ENCODE data around the gene C1QTNF3.
"Not testable (repeated sequence)": the region's sequence is repeated elsewhere in the genome, so short reads cannot be mapped to it uniquely, and the experiment has no call there.

The C1QTNF3 gene

DNA sequence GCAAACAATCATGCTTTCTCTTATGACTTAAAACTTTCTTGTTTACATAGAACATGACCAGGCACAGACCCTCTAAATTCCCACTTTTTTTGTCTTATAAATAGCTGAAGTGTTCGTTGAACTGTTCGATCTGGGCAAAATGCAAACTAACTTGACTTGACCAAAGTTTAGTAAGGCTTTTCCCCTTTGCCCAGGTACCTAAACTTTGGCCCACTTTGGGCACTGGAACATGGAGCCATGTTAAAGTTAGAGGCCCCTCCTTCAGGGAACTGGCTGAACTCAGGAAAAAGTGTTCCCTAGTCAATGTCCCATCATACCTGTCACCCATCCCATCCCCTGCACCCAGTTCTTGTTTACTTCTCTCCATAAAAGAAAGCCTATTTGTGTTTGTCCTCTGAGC lies 25.8 kb downstream of the C1QTNF3 start:
- FAIRE-seq, result no peak

DNA sequence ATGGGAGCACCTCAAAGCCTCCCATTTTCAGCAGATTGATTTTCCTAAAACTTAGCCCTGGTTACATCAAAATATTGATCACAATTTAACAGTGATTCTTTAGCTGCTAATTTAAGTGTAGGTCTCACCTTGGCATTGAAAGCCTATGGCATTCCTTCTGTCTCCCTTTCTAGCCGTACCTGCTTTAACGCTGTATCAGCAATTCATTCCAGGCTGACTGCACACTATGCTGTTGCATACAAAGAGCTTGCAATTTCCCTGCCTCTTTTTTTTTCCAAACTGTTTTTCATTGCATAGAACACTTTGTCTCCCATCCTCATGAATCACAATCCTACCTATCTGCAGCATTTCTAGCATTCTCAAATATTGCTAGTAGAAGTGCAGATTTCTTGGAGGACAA lies 26.3 kb downstream of the C1QTNF3 start:
- FAIRE-seq, result no peak

DNA sequence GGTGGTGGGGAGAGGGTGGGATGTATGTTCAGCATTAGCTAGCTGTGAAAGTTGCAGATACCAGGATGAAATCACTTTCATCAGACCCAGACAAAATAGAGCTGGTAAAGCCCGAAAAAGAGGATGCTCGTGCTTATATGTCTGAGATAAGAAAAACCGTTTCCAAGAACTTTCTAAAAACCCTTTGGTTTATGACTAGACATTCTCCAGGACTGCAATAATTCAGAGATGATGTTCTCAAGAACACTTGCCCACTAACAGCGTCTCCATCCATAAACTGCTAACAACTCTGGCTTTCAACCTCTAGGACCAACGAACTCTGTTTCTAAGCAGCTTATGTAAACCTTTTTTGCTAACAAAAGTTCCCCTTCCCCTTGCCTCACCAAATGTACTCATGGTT lies 26.8 kb downstream of the C1QTNF3 start:
- no peak for FAIRE-seq

DNA sequence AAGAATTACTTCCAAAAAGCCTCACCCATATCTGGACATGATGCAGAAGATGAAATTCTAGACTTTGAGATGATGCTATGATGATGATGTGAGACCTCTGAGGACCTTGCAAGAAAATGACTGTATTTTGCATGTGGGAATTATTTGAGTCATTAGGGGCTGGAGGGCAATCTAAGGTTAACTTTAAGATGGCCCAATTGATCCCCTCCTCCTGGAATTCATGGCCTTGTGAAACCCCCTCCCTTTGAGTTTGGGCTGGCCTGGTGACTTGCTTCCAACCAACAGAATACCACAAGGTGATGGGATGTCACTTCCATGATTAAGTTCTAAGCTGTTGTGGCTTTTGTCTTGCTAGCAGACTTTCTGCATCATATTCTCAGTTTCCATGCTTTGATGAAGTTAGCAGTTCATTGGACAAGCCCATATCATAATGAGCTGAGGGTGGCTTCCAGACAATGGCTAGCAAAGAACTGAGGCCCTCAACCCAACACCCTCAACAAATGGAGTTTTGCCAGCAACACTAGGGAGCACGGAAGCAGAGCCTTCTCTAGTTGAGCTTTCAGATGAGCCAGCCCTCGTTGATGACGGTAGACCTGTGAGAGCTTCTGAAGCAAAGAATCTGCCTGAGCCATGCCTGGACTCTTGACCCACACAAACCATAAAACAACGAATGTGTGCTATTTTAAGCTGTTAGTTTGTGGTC lies 27.7 kb downstream of the C1QTNF3 start:
- no peak for FAIRE-seq

DNA sequence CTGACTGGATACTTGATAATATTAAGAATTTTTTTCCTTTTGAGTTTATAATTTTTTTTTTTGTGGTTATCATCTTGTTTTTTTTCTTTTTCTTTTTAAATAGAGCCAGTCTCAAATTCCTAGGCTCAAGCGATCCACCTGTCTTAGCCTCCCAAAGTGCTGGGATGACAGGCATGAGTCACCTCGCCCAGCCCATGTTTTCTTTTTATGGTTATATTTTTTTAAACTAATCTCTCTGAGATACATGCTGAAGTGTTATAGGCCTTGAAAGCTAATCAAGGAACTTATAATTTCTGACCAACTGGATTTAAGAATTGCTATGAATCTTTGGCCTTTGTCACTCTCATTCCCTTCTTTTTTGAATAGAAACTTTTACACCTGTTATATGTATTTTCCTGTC lies 28.4 kb downstream of the C1QTNF3 start:
- FAIRE-seq, result no peak

DNA sequence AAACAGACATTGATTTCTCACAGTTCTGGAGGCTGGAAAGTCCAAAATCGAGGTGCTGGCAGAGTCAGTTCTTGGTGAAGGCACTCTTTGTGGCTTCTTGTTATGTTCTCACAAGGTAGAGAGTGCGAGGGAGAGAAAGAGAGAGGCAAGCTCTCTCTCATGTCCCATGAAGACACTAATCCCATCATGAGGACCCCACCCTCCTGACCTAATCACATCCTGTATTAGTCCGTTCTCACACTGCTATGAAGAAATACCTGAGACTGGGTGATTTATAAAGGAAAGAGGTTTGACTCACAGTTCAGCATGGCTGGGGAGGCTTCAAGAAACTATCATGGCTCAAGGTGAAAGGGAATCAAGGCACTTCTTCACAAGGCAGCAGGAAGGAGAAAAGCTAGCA lies 29.5 kb downstream of the C1QTNF3 start:
- no peak for FAIRE-seq

DNA sequence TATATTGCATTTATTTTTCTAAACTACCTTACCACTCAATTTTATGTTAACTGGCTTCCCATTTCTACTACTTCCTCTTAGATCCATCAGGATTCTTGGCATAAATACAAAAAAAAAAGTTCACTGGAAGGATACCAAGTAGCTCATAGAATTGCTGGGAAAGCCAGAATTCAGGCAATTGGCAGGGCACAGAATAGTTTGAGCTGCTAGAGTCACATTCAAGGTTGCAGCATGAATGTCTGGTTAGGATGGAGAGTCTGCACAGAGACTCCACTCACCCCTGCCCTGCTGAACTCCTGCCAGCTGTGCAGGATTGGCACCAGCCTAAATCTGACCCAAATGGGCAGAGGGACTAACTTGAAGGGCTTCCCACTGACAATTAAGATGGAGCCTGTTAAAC lies 30.2 kb downstream of the C1QTNF3 start:
- FAIRE-seq, result no peak

DNA sequence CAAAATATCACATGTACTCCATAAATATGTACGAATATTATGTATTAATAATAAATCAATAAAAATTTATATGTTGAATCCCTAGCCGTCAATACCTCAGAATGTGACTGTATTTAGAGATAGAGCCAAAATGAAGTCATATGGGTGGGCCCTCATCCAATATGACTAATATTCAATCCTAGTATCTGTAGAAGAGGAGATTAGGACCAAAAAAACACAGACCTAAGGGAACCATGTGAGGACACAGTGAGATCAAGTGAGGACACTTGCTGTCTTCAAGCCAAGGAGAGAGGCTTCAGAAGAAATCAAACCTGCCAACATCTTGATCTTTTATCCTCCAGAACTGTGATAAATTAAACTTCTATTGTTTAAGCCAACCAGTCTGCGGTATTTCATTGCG lies 31.5 kb downstream of the C1QTNF3 start:
- FAIRE-seq, result no peak

DNA sequence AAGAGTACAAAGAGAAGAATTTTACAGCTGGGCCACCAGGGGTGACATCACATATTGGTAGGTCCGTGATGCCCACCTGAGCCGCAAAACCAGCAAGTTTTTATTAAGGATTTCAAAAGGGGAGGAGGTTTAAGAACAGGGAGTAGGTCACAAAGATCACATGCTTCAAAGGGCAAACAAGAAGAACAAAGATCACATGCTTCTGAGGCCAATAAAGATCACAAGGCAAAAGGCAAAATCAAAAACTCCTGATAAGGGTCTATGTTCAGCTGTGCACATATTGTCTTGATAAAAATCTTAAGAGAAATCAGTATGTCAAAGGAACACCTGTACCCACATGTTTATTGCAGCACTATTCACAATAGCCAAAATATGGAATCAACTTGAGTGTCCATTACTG lies 32.9 kb downstream of the C1QTNF3 start:
- FAIRE-seq, result not testable (repeated sequence)

DNA sequence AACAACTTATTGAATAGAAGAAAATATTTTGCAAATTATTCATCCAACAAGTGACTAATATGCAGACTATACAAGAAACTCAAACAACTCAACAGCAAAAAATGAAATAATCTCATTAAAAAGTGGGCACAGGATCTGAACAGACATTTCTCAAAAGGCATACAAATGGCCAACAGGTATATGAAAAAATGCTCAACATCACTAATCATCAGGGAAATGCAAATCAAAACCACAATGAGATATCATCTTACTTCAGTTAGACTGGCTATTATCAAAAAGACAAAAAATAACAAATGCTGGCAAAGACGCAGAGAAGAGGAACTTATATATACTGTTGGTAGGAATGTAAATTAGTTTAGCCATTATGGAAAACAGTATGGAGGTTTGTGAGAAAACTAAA lies 33.4 kb downstream of the C1QTNF3 start:
- no peak for FAIRE-seq

DNA sequence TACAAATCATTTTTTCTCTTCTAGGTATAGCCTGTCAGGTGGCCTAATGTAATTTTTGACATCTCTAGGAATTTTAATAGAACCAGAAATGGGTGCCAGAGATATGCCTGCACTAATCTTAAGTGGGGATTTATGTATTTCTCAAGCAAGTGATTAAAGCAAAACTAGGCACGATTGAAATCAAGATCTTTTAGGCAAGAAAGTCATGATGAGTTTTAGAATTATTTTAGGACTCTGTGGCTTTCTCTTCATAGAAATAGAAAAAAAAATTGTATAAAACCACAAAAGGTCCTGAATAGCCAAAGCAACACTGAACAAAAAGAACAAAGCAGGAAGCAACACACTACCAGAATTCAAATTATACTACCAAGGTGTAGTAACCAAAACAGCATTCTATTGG lies 34.2 kb downstream of the C1QTNF3 start:
- no peak for FAIRE-seq

DNA sequence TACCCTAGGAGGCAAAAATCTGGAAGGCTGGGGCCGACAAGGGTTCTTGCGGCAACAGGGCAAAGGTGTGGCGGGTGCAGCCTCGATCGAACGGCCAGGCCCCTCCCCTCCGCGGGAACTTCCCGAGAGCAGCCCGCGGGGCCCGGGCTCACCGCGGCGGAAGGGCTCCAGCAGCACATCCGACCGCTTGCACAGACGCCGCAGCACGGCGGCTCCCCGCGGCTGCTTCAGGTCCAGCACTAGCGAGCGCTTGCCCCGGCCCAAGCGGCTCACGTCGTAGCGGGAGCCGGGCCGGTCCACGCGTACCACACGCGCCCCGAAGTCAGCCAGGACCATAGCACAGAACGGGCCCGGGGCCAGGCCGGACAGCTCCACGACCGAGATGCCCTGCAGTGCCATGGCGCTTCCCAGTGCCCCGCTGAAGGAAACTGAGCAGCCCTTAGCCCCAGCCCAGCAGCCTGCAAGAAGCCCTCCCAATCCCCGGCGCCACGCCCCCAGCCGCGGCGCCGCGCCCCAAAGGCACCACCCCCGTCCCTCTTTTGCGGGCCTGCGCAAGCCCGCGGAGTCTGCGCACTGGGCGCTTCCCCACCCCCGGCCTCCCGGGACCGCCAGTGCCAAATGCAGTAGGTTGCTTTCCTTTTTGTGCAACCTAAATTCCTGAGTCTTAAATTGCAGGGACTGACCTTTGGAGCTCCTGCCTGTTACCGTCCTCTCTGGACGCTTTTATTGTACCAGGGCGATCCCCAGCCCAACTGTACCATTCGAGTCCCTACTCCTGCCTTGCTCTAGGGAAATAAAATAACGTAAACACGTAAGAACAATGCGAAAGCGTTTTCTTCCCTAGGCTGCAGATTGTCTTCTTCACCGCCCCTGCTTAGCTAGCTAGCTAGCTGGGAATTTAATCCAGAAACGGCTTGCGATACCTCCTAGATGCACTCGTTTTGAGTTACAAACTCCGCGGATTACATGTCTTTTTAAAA lies 35.1 kb downstream of the C1QTNF3 start, which contains the start of gene AMACR:
Gene AMACR (minus strand): TSS at position 430 of the 980 bp plus-strand sequence. CDS start 31 bp downstream, at position 399.
- no peak for FAIRE-seq

DNA sequence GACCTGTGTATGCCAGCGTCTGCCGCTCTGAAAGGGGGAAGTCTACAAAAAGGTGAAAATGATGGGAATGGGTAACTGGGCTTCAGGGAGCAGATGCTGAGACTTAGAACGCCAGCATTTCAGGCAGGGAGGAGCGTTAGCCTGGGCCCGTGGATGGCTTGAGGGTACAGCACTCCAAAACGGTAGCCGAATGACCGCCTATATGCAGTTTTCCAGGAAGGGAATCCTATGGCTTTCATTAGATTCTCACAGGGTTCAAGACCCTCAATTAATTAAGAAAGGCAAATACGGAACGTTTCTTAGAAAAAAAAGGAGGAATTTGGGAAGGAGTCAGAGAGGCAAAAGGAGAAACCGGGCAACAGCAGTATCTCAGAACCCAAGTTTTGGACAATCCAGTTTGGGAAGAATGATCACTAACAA lies 35.8 kb downstream of the C1QTNF3 start:
- no peak for FAIRE-seq

DNA sequence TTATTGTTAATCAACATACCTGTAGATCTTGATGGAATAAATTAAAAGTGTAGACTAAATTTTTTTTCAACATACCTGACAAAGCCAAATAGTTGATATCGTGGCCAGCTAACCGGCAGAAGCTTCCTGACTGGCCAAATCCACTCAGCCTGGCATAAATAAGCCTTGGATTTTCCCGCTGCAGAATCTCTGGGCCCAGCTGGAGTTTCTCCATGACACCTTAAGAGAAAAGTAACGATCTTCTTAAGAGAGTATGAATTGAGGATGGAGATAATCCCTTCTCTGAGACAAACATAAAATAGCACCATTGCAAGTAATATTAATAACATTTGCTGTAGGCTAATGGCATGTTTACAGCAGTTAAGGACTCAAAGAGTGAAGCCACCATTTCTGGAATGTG lies 37.3 kb downstream of the C1QTNF3 start:
- FAIRE-seq, result no peak

DNA sequence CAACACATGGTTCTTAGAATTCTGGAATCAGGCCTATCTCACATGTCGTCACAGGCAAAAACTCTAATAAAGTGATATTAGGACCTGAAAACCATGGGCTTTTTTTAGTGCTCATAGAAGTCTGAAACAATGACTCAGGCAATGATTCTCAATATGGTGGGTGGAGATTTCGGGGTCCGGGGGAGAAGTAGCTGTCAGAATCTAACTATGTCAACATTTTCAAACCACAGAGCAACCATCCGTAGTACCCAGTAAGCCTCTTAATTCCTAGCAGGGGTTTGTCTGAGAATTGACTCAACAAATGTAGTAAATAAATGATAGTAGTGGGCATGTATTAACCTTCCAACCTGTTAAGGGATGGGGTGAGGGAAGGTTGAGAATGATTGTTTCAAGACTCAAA lies 37.8 kb downstream of the C1QTNF3 start:
- FAIRE-seq, result no peak

DNA sequence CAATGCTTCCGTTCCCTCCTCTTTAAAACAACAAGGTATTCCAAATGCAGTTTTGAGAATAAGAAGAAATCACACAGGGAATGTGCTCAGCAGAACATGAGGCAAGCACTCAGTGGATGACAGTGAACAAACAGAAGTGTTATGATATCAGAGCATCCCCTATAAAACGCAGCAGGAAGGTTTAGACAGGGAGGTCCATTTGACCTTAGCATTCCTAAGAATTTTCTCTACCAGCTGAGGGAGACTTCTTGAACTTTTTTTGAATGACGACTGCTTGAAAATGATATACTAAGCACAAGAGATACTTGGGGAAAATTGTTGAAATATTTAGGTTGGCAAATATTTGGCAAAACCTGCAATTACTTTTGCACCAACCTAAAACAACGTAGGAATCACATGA lies 39.1 kb downstream of the C1QTNF3 start:
- FAIRE-seq, result no peak

DNA sequence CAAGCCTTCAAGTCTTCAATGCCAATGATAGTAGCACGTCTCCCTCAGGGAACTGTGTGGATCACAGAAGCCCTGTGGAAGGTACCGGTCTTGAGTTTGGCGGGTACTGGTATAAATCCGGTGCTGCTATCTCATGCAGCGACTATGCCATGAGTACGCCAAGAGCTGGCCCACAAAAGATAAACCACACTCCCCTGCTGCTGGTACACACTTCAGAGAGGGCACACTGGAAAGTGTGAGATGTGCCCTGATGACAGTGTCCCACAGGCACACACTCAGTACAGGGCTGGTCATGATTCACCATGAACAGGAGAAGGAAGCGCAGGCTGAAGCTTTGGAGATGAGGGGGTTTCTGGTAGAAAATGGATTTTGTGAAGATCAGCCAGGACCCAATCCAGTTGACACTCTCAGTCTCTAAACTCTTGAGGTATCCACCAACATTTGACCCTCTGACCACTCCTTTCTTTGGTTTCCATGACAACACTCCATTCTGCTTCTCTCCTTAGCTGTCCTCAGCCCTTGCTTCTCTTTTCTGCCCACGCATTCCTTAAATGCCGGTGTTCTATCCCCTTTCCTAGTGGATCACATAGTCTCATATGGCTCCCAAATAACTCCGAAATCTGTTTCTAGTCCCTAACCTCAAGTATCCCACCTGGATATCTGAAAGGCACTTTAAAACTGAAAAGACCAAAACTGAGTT lies 40.2 kb downstream of the C1QTNF3 start:
- no peak for FAIRE-seq

DNA sequence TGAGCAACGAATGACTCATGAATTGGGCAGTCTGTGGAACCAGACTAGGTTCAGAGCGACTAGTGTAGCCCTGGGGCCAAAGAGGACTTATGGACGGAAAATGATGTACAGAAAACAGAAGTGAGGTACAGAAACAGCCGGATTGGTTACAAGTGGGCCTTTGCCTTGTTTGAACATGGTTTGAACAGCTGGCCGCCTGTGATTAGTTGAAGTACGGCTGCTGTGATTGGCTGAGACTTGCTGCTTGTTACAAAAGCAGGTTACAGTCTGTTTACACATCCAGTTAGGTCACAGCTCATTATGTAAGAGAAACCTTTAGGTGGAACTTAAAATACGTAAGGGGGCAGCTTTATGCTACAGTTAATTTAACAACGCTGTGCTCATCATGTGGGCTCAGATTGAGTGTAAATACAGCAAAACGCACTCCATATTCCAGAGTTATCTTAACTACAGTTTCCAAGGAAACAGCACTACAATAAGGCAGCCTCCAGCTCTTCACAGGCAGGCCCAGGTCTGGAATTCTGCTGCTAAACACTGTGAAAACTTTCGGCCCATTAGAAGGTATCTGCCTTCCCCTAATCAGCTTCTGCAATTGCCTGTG lies 41.7 kb downstream of the C1QTNF3 start:
- FAIRE-seq, result peak; percentile 99

DNA sequence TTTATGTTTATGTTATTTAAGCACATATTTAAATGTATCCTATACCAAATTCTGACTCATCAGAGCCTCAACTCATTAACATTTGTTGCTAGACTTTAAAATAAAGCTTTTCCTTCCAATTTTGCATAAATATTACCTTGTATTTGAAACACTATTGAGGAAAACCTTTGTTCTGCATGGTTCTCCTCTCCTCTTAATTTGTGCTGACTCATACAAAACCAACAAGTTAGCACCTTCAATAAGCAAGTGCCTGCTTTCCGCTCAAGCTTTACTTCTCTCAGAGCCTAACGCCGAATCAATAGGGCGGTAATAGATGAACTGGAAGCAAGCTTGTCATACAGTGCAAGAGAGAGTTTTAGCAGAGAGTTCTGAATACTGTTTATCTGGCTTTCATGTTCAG lies 43.0 kb downstream of the C1QTNF3 start:
- no peak for FAIRE-seq

DNA sequence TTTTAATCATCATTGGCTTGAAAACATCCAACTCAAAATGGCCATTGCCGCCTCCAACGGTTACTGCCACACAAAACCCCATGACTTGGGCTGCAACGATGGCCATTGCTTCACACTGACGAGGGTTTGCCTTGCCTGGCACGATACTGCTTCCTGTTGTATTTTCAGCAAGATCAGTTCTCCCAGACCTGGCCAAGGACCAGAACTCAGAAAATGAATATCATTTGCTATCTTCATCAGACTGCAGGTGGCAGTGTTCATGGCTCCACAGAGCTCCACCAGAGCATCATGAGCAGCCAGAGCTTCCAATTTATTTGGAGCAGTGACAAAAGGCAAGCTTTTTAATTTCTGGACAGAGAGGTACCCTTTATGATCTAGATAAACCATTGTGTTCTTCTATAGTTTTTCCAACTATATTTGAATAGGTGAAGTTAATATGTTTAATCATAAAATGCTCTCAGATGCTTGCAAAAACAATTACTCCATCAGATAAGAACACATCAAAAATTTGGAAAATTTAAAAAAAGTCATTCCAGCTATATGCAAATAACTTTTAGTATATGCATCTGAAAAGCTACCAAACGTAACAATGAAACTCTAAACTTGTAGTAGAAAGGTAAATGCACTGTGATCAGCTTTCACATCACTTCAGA lies 45.6 kb downstream of the C1QTNF3 start:
- FAIRE-seq, result peak; percentile 97

DNA sequence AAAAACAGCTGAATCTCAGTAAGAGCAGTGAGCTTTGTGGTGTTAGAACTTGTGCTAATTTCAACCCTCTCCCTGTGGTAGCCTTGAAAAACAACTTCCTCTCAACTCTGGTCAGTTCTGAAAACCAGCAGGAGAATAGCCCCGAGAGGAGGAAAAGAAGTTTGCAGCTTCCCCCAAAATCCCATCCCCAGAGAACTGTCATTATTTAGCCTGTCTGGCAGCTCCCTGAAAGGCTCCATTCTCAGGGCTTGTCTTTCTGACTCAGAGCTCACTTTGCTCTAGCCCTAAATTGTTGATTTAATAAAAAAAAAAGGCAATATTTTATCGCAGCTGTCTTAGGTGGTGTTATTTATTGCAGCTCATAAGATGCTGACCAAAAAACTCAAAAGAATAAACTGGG lies 47.1 kb downstream of the C1QTNF3 start:
- no peak for FAIRE-seq

DNA sequence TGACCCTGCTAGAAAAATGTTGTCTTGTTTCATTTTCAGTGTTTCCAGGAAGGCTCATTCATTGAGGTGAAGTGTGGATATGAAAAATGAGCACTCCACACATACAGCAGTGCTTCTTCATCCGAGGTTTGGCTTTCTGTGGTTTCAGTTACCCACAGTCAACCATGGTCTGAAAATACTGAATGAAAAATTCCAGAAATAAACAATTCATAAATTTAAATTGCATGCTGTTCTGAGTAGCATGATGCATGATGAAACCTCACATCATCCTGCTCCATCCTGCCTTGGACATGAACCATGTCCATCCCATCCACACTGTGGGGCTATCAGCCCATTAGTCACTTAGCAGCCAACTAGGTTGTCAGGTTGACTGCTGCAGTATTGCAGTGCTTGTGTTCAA lies 48.2 kb downstream of the C1QTNF3 start:
- FAIRE-seq, result no peak

DNA sequence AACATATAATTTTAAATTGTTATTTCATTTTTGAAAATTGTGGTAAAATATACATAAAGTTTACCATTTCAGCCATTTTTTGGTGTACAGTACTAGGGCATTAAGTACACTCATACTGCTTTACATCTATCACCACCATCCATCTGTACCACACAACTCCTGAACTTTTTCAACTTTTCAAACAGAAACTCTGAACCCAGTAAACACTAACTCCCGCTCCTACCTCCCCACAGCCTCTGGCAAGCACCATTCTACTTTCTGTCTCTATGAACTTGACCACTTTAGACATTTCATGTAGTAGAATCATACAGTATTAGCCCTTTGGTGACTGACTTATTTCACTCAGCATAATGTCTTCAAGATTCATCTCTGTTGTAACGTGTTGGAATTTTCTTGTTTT lies 50.1 kb downstream of the C1QTNF3 start:
- FAIRE-seq, result no peak
